ENCODE measurements around the gene SSPN. TPM values are rescaled to one million over a fixed set of nuclear protein-coding genes. Genes with fewer than 3 reads are reported as not detected.

The SSPN gene
- total and polyA plus RNA-seq, 2 experiments from 2014 or later: 1.1 to 2.3 TPM

DNA sequence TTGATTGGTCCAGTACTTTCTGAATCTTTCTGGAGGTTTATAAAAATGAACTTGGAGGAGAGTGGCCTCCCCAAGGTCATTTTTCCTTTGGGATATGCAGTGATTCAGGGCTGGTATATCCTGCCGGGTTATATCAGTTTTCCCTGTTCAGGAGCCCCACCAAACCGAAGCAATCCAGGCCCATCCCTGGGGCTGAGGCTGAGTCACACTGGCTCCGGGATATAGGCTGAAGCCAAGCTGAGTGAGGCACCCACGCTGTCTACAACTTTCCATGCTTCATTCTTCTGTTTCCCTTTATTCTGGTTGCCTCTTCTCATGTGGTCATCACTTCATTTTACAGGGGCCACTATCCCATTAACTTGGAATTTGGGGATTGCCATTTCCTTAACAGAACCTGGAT, 3.4 kb downstream of the SSPN start:
- no peaks in the 10 kb centered on the region for H3K9me3 Mint-ChIP-seq
- no peaks in the 10 kb centered on the region for H3K36me3 Mint-ChIP-seq (ENCODE audit: low read depth)
- H3K4me2 ChIP-seq: no peak overlapping the region
- H3K79me2 ChIP-seq (replicated peaks; ENCODE audit: insufficient read depth): no peaks in the 10 kb centered on the region
- no peak overlapping the region for H3K4me3 ChIP-seq
- H3K4me3 Mint-ChIP-seq: no peak overlapping the region
- no peak for TF ChIP-seq REST (IDR thresholded peaks at IDR 0.05; ENCODE audit: unreplicated experiment)
- no peak for TF ChIP-seq NANOG (IDR thresholded peaks at IDR 0.05; ENCODE audit: borderline replicate concordance)
- no peak for TF ChIP-seq EZH2 (IDR thresholded peaks at IDR 0.05; ENCODE audit: low read depth, unreplicated experiment)
- no peak for TF ChIP-seq EZH2phosphoT487 (IDR thresholded peaks at IDR 0.05; ENCODE audit: unreplicated experiment)
- TF ChIP-seq JUNB (IDR thresholded peaks at IDR 0.05; ENCODE audit: unreplicated experiment): no peak
- no peak for TF ChIP-seq ZNF114 (CRISPR knock-in tag; IDR thresholded peaks at IDR 0.05)
- TF ChIP-seq ZNF331 (CRISPR knock-in tag; IDR thresholded peaks at IDR 0.05; ENCODE audit: low read depth): no peak
- TF ChIP-seq ETS1 (IDR thresholded peaks at IDR 0.05): no peak
- no peak for TF ChIP-seq ZNF462 (CRISPR knock-in tag; IDR thresholded peaks at IDR 0.05)
- TF ChIP-seq POLR2AphosphoS5 (IDR thresholded peaks at IDR 0.05; ENCODE audit: low read depth): no peak
- DNase-seq (ENCODE audit: low spot score) (no peak), ATAC-seq (no peak)
- peaks cover 8% of the 10 kb centered on the region; the same call in 2 of the 3 replicates for H3K4me1 Mint-ChIP-seq
- H3K36me3 ChIP-seq (ENCODE audit: insufficient read depth): no peaks in the 10 kb centered on the region
- H2AFZ ChIP-seq: no peak overlapping the region
- H3F3A ChIP-seq (replicated peaks; ENCODE audit: low read depth): no peaks in the 10 kb centered on the region; the same call in 1 of the 2 replicates
- peaks cover 15% of the 10 kb centered on the region for H3K4me1 ChIP-seq (ENCODE audit: insufficient read depth)
- no peaks in the 10 kb centered on the region for H4K20me1 ChIP-seq (replicated peaks; ENCODE audit: insufficient read depth)
- no peaks in the 10 kb centered on the region for H3K9me2 ChIP-seq (ENCODE audit: insufficient read depth)
- H3K27ac ChIP-seq (ENCODE audit: low read depth): no peak overlapping the region
- H3K27me3 ChIP-seq (ENCODE audit: insufficient read depth): peaks cover 48% of the 10 kb centered on the region
- peaks cover 26% of the 10 kb centered on the region for H3K27me3 Mint-ChIP-seq (ENCODE audit: insufficient read depth, low read depth, poor library complexity)
- H3K27ac Mint-ChIP-seq: no peak overlapping the region
